Stimulated activated CD8-positive, alpha-beta memory T cell treated with anti-CD3 and anti-CD28 coated beads, Interleukin-15, amount 100 ng/mL, for 4 hours (primary cell): ENCODE data around the gene BTNL2.
"Not testable (repeated sequence)": the region's sequence is repeated elsewhere in the genome, so short reads cannot be mapped to it uniquely, and the experiment has no call there.

Source experiments
- DNase-seq, 2 donors: peaks; one replicate each; pipeline ENCODE4 v3.0.0-alpha.2; 2020; ENCODE audit warnings: low read depth in 2 of 2

BTNL2 gene, protein sequence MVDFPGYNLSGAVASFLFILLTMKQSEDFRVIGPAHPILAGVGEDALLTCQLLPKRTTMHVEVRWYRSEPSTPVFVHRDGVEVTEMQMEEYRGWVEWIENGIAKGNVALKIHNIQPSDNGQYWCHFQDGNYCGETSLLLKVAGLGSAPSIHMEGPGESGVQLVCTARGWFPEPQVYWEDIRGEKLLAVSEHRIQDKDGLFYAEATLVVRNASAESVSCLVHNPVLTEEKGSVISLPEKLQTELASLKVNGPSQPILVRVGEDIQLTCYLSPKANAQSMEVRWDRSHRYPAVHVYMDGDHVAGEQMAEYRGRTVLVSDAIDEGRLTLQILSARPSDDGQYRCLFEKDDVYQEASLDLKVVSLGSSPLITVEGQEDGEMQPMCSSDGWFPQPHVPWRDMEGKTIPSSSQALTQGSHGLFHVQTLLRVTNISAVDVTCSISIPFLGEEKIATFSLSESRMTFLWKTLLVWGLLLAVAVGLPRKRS

DNA sequence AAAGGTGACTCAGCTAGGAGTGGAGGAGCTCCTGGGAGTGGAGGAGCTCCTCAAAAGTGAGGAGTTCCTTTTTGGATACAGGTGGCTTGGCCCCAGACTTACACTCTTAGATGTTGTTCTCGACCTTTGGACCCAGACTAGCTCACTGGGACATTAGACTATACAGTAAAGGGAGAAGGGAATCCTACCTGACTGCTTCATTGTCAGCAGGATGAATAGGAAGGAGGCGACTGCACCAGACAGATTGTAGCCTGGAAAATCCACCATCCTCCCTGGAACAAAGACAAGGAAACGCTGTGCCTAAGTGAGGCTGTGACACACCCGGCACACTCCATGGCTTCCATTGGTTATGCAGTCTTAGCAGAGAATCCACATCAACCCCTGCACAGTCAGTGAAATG, at the start of gene BTNL2:
TSS of gene BTNL2 (minus strand) at position 325 of the 400 bp plus-strand sequence. CDS start at position 267, 58 bp downstream.
- DNase-seq, result no peak

DNA sequence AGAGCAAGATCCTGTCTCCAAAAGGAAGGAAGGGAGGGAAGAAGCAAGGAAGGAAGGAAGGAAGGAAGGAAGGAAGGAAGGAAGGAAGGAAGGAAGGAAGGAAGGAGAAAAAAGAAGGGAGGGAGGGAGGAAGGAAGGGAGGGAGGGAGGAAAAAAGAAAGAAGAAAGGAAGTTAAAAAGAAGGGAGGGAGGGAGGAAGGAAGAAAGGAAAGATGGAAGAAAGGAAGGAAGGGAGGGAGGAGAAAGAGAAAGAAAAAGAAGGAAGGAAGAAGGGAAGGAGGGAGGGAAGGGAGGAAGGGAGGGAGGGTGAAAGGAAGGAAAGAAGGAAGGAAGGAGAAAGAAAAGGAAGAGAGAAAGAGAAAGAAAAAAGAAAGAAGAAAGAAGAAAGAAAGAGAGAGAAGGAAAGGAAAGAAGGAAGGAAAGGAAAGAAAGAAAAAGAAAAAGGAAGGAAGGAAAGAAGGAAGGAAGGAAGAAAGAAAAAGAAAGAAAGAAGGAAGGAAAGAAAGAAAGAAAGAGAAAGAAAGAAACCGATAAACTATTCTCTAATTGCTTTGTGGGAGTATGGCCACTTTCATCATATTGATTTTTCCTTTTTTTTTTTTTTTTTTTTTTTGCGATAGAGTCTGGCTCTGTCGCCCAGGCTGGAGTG, 42.2 kb upstream of the BTNL2 start:
- DNase-seq, result no peak

GRCh38 chr6:32447932-32448331, 41.0 kb upstream of the BTNL2 start:
- no peak for DNase-seq

DNA sequence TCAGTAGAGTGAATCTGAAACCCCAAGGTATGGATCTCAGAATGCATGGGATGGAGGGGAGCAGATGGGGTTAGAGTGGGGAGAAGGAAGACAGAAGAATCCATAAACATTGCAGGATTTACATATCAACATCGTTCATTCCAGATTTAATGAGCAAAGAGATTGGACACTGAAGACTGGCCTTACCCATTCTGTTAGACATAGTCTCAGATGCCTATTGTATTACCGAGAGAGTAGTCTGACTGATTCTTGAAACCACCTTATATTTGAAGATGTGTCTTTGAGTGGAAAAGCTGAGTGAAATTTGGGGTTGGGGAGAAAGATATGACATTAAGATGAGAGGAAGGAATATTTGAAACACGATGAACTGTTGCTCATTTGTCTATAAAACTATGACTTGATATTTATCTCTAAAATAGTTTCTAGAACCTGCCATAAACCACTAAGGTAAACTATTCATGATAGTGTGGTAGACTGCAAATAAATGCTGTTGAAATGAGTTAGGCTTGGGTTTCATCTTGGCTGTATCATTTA, 38.4 kb upstream of the BTNL2 start:
- no peak for DNase-seq

DNA sequence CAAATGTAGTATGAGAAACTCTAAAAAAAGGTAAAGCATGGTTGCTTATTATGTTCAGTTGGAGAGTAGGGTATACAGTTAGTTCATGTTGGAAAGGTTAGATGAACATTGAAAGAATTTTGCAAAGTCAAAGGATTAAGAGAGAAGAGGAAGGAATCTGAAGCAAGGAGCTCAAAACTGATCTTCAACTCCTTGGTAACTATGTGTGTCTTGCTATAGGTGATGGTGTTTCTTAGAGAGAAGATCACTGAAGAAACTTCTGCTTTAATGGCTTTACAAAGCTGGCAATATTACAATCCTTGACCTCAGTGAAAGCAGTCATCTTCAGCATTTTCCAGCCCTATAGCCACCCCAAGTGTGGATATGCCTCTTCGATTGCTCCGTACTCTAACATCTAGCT, 37.5 kb upstream of the BTNL2 start:
- no peak for DNase-seq

DNA sequence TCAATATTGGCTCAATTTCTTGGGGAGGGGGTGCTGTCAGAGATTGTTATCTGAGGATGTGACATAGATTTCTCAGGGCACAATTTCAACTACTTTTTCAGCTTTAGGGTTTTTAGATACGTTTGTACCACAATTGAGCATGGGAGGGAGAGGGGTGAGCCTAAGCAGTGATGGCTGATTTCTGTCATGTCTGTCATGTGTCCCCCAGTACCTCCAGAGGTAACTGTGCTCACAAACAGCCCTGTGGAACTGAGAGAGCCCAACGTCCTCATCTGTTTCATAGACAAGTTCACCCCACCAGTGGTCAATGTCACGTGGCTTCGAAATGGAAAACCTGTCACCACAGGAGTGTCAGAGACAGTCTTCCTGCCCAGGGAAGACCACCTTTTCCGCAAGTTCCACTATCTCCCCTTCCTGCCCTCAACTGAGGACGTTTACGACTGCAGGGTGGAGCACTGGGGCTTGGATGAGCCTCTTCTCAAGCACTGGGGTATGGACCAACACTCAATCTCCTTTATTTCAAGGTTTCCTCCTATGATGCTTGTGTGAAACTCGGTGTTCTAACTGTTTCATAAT, 36.1 kb upstream of the BTNL2 start:
- no peak for DNase-seq

DNA sequence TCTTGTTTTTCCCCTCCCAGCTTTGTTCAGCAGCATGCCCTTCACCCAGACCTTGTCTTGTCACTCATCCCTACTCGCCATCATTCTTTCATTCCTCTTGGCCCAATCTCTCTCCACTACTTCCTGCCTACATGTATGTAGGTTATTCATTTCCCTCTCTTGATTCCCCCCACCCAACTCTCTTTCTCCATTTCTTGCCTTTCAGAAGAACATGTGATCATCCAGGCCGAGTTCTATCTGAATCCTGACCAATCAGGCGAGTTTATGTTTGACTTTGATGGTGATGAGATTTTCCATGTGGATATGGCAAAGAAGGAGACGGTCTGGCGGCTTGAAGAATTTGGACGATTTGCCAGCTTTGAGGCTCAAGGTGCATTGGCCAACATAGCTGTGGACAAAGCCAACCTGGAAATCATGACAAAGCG, 35.3 kb upstream of the BTNL2 start:
- DNase-seq, result no peak

DNA sequence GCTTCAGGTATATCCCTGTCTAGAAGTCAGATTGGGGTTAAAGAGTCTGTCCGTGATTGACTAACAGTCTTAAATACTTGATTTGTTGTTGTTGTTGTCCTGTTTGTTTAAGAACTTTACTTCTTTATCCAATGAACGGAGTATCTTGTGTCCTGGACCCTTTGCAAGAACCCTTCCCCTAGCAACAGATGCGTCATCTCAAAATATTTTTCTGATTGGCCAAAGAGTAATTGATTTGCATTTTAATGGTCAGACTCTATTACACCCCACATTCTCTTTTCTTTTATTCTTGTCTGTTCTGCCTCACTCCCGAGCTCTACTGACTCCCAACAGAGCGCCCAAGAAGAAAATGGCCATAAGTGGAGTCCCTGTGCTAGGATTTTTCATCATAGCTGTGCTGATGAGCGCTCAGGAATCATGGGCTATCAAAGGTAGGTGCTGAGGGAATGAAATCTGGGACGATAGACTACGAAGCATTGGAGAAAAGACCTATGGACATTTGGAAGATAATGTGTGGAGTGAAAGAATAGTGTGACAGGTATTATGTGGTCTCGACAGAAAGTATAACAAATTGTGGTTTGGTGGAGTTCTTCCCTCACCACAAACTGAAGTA, 32.7 kb upstream of the BTNL2 start, which contains the start of gene HLA-DRA:
TSS of gene HLA-DRA (plus strand) at position 286 of the 613 bp plus-strand sequence. CDS start at position 350, 64 bp downstream.
- no peak for DNase-seq

DNA sequence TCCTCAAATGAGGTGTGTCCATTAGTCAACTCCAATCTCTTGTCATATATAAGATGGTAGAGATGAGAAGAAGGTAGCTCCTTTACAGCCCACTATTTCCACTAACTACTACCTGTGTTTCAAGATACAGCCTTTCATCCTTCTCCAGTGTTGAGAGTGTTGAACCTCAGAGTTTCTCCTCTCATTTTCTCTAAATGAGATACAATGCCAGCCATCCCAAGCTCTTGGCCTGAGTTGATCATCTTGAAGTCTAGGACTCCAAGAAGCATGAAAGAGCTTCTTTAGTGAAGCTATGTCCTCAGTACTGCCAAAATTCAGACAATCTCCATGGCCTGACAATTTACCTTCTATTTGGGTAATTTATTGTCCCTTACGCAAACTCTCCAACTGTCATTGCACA, 32.2 kb upstream of the BTNL2 start:
- no peak for DNase-seq

GRCh38 chr6:32436995-32437836, 30.2 kb upstream of the BTNL2 start:
- no peak for DNase-seq

DNA sequence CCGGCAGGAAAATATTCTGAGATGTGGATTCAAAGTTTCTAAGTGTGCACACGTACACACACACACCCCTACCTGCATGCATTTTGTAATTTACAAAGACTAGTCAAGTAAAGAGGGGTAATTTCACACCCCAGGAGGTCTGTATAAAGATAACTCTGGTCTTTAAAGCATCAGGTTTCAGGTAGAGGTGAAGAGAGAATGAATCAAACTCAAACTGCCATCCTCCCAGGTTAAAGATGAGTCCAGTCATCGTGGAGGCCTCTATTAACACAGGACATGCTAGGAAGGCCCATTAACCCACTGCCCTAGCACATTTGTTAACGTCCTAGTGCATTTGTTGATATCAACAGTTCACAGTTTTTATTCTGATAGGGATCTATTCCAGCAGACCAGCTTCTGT, 29.2 kb upstream of the BTNL2 start:
- DNase-seq, result no peak

- not testable (repeated sequence) for DNase-seq
Measured at GRCh38 chr6:32433950-32434349, 27.0 kb upstream of the BTNL2 start.

- DNase-seq, result no peak
Measured at GRCh38 chr6:32432050-32432450, 25.1 kb upstream of the BTNL2 start.

DNA sequence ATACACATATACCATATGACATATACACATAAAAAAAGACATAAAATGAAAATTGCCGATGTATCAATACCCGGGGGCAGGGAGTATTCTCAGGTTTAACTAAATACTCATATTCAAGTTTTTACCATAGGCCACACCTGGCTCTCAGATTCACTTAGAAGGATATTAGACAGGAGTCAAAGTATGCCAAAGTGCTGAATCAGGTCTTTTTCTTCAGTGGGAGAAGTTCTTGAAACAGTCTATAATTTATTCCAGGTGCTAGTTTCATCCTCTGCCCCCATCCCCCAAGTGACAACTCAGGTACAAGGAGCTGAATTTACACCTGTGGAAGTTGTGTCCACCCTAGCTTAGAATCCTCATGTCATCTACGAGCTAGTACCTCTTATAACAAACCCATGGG, 24.2 kb upstream of the BTNL2 start:
- no peak for DNase-seq

DNA sequence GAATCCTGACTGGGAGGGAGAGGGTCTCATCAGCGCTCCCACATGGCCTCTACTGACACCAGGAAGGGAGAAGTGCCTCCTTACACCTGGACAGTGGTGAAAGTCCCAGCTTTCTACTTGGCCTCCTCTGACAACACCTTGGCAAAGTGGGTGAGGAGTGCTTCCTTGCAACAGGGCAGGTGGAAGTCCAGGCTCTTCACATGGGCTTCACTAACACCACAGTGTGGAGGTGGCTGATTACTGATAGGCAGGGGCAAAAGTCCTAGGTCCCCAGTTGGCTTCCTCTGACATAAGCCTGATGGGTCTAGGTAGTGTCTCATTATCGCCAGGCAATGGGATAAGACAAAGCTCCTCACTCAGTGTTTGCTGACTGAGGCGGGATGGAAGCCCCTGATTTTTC, 23.2 kb upstream of the BTNL2 start:
- no peak for DNase-seq

- no peak for DNase-seq
Measured at GRCh38 chr6:32427934-32428474, 21.0 kb upstream of the BTNL2 start.

GRCh38 chr6:32427218-32427617, 20.2 kb upstream of the BTNL2 start:
- DNase-seq, result no peak

DNA sequence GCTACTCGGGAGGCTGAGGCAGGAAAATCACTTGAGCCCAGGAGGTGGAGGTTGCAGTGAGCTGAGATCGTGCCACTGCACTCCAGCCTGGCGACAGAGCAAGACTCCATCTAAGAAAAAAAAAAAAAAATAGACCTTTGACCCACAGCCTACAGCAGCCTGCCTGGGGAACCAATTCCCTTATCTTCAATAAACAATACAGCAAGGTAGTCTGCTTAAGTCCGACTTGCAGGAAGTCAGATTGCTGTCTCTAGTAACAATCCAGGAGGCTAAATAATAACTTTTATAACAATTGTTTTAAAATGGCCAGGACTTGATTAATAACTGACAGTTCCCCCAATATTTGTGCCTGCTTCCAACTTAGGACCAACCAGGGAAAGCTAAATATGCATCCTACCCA, 19.4 kb upstream of the BTNL2 start:
- DNase-seq, result no peak

DNA sequence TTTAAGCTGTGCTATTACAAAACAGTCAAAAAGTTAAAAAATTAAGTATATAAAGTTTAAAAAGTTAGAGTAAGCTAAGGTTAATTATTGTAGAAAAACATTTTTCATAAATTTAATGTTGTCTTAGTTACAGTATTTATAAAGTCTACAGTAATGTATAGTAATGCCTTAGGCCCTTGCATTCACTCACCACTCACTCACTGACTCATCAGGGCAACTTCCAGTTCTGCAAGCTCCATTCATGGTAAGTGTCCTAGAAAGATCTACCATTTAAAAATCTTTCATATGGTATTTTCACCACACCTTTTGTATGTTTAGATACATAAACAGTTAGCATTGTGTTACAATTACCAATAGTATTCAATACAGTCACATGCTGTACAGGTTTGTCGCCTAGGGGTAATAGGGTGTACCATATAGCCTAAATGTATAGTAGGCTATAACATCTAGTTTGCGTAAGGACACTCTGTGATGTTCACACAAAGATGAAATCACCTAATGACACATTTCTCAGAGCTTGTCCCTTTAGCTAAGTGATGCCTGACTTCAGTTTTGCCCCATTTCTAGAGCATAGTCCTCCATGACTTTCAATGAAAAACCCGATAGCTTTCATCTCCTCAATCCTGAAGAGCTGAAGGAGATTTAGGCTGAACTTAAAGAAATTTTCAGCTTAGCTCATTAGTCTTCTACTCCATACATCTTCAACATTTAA, 17.8 kb upstream of the BTNL2 start:
- no peak for DNase-seq

DNA sequence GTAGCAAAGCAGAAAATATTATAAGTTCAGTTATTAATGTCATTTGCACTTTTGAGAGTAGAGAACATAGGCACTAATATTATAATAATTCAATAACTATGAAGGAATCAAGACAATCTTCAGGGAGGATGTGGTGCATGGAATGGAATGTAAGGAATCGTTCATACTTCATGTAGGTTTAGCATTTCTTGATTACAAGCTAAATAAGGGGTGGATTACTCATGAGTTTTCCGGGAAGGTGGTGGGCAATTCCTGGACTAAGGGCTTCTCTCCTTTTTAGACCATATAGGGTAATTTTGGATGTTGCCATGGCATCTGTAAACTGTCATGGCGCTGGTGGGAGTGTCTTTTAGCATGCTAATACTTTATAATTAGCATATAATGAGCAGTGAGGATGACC, 9.1 kb upstream of the BTNL2 start:
- DNase-seq, result no peak
